GM23248 (cell line): ENCODE data around the gene GPR108. TPM values are rescaled to one million over a fixed set of nuclear protein-coding genes. Genes with fewer than 3 reads are reported as not detected.

Experiments
- DNase-seq: peaks from one replicate; pipeline ENCODE4 v3.0.0-alpha.2; 2015
- H2AFZ ChIP-seq: fragments of 200-600 bp; sonication (generic); 2 replicates; pipeline ENCODE4 v1.6.1; 2016; ENCODE audit warnings: antibody characterized with exemption
- H3F3A ChIP-seq: fragments of 200-600 bp; sonication (generic); 2 replicates; pipeline ENCODE4 v1.6.1; 2016; ENCODE audit warnings: mild to moderate bottlenecking, antibody characterized with exemption, mixed run types; ENCODE audit not compliant: insufficient read depth
- H3K27ac ChIP-seq: fragments of 200-600 bp; sonication (generic); 2 replicates; pipeline ENCODE4 v1.5.1; 2016; ENCODE audit warnings: mild to moderate bottlenecking
- H3K27me3 ChIP-seq: fragments of 200-600 bp; sonication (generic); replicated peaks from 2 replicates; pipeline ENCODE4 v1.6.1; 2016; ENCODE audit warnings: mild to moderate bottlenecking; ENCODE audit not compliant: insufficient read depth
- H3K36me3 ChIP-seq: fragments of 200-600 bp; sonication (generic); 2 replicates; pipeline ENCODE4 v1.6.1; 2016; ENCODE audit warnings: low read depth, mild to moderate bottlenecking
- H3K4me1 ChIP-seq: fragments of 200-600 bp; sonication (generic); 2 replicates; pipeline ENCODE4 v1.6.1; 2016; ENCODE audit warnings: mild to moderate bottlenecking; ENCODE audit not compliant: insufficient read depth
- H3K4me2 ChIP-seq: fragments of 200-600 bp; sonication (generic); one replicate; pipeline ENCODE4 v1.6.1; 2016; ENCODE audit warnings: mild to moderate bottlenecking; ENCODE audit not compliant: unreplicated experiment
- H3K4me3 ChIP-seq: fragments of 200-600 bp; sonication (generic); 2 replicates; pipeline ENCODE4 v1.5.1; 2016; ENCODE audit warnings: mild to moderate bottlenecking
- H3K79me2 ChIP-seq: fragments of 200-600 bp; sonication (generic); 2 replicates; pipeline ENCODE4 v1.6.1; 2016; ENCODE audit warnings: mild to moderate bottlenecking; ENCODE audit not compliant: insufficient read depth
- H3K9ac ChIP-seq: fragments of 200-600 bp; sonication (generic); 2 replicates; pipeline ENCODE4 v1.6.1; 2016; ENCODE audit warnings: mild to moderate bottlenecking
- H3K9me2 ChIP-seq: fragments of 200-600 bp; sonication (generic); 2 replicates; pipeline ENCODE4 v1.6.1; 2016; ENCODE audit warnings: mixed run types, mild to moderate bottlenecking, moderate library complexity; ENCODE audit not compliant: insufficient read depth
- H3K9me3 ChIP-seq: fragments of 200-600 bp; sonication (generic); one replicate; pipeline ENCODE4 v1.6.1; 2017; ENCODE audit warnings: low read depth
- H4K20me1 ChIP-seq: fragments of 200-600 bp; sonication (generic); 2 replicates; pipeline ENCODE4 v1.6.0; 2016; ENCODE audit not compliant: insufficient read depth
- EZH2 ChIP-seq: fragments of 200-600 bp; sonication (generic); IDR thresholded peaks from 2 replicates; pipeline ENCODE4 v1.6.1; 2018; ENCODE audit warnings: antibody characterized with exemption, mild to moderate bottlenecking; ENCODE audit not compliant: insufficient read depth, poor library complexity, severe bottlenecking
- EZH2phosphoT487 ChIP-seq: fragments of 200-600 bp; sonication (generic); IDR thresholded peaks from 2 replicates; pipeline ENCODE4 v1.6.1; 2018; ENCODE audit warnings: antibody characterized with exemption, moderate library complexity, mild to moderate bottlenecking, low read depth; ENCODE audit not compliant: insufficient read depth
- WGBS, 2 experiments: methylation state at CpG; one replicate each; pipeline ENCODE4 v1.1.6; 2015 to 2017; ENCODE audit warnings: low lambda C conversion rate in 2 of 2, low coverage in 1 of 2; ENCODE audit errors: missing lambda C conversion rate in 2 of 2; 5-methylcytosine and 5-hydroxymethylcytosine counted together
- in situ Hi-C: fragments of 300-500 bp; cut with MboI; formaldehyde crosslinking; loops from 2 replicates; pipeline ENCODE4 v1.15.0; 2020
- polyA plus RNA-seq: library from polyadenylated mRNA; unstranded; fragments of >200 nt; fragmentation: Nextera tagmentation; extraction: Ambion mirVana; gene quantifications from 2 replicates; pipeline ENCODE4 v1.2.1, GENCODE V29; 2016
- total RNA-seq: library from RNA; depleted of rRNA; stranded (reverse); fragments of >200 nt; shearing (Covaris generic); gene quantifications from 2 replicates; pipeline ENCODE4 v1.2.3, GENCODE V29; 2014

The GPR108 gene
- total and polyA plus RNA-seq, 2 experiments from 2014 or later: 75.7 to 78.8 TPM

GRCh38 chr19:6718741-6719539, 18.4 kb downstream of the GPR108 start:
- Histone ChIP-seq H3F3A (peaks cover 4% of the 10 kb centered on the region; the same call in 1 of the 2 replicates), H3K79me2 (no peaks in the 10 kb centered on the region), H3K27ac (no peak overlapping the region), H3K9me3 (no peaks in the 10 kb centered on the region), H3K9me2 (no peaks in the 10 kb centered on the region), H3K4me3 (no peak overlapping the region), H2AFZ (no peak overlapping the region), H3K4me1 (peaks cover 19% of the 10 kb centered on the region), H3K27me3 (no peaks in the 10 kb centered on the region), H4K20me1 (no peaks in the 10 kb centered on the region), H3K4me2 (no peak overlapping the region), H3K36me3 (no peaks in the 10 kb centered on the region), H3K9ac (no peak overlapping the region)
- no peak for TF ChIP-seq EZH2phosphoT487
- in situ Hi-C loops: no loop called here
- DNase-seq: peak; percentile 58
- 77 to 78% methylated on average over 16 to 21 of the region's 21 CpGs for WGBS, 2 experiments

GRCh38 chr19:6718111-6718740, 19.2 kb downstream of the GPR108 start:
- Histone ChIP-seq H3K4me2 (no peak overlapping the region), H3K9me2 (no peaks in the 10 kb centered on the region), H3K36me3 (no peaks in the 10 kb centered on the region), H3F3A (peaks cover 4% of the 10 kb centered on the region; the same call in 1 of the 2 replicates), H2AFZ (no peak overlapping the region), H3K9ac (no peak overlapping the region), H3K9me3 (no peaks in the 10 kb centered on the region), H3K27ac (no peak overlapping the region), H3K27me3 (no peaks in the 10 kb centered on the region), H3K4me1 (peaks cover 17% of the 10 kb centered on the region), H4K20me1 (no peaks in the 10 kb centered on the region), H3K4me3 (no peak overlapping the region), H3K79me2 (no peaks in the 10 kb centered on the region)
- in situ Hi-C loops: no loop called here
- 84 to 85% methylated on average over 20 to 23 of the region's 23 CpGs for whole genome bisulfite sequencing, 2 experiments
- TF ChIP-seq EZH2phosphoT487 (no peak), EZH2 (no peak)
- no peak for DNase-seq

GRCh38 chr19:6717441-6717971, 19.9 kb downstream of the GPR108 start:
- no peaks in the 10 kb centered on the region for H3K79me2 ChIP-seq
- H3K9me3 ChIP-seq: no peaks in the 10 kb centered on the region
- no peak overlapping the region for H3K4me2 ChIP-seq
- 89 to 92% methylated on average over 4 of the region's 4 CpGs for WGBS, 2 experiments
- no peak for DNase-seq
- H3K9me2 ChIP-seq: no peaks in the 10 kb centered on the region
- H4K20me1 ChIP-seq: no peaks in the 10 kb centered on the region
- H3K27me3 ChIP-seq: no peaks in the 10 kb centered on the region
- H3K36me3 ChIP-seq: no peaks in the 10 kb centered on the region
- peaks cover 4% of the 10 kb centered on the region; the same call in 1 of the 2 replicates for H3F3A ChIP-seq
- TF ChIP-seq EZH2 (no peak), EZH2phosphoT487 (no peak)
- in situ Hi-C loops: no loop called here
- H3K4me1 ChIP-seq: peaks cover 10% of the 10 kb centered on the region
- H2AFZ ChIP-seq: no peak overlapping the region
- no peak overlapping the region for H3K27ac ChIP-seq
- no peak overlapping the region for H3K4me3 ChIP-seq
- H3K9ac ChIP-seq: no peak overlapping the region

GRCh38 chr19:6717036-6717435, 20.3 kb downstream of the GPR108 start:
- Histone ChIP-seq H3K27ac (no peak overlapping the region), H3K9me2 (no peaks in the 10 kb centered on the region), H4K20me1 (no peaks in the 10 kb centered on the region), H3K9me3 (no peaks in the 10 kb centered on the region), H3K27me3 (no peaks in the 10 kb centered on the region), H2AFZ (no peak overlapping the region), H3K4me3 (no peak overlapping the region), H3K36me3 (no peaks in the 10 kb centered on the region), H3K4me1 (peaks cover 10% of the 10 kb centered on the region), H3K9ac (no peak overlapping the region), H3F3A (no peaks in the 10 kb centered on the region), H3K79me2 (no peaks in the 10 kb centered on the region), H3K4me2 (no peak overlapping the region)
- in situ Hi-C loops: no loop called here
- TF ChIP-seq EZH2 (no peak), EZH2phosphoT487 (no peak)
- WGBS, 2 experiments: 91 to 93% methylated on average over 9 to 10 of the region's 10 CpGs
- no peak for DNase-seq
